ENCODE results near the gene CETN2. TPM values are rescaled to one million over a fixed set of nuclear protein-coding genes. Genes with fewer than 3 reads are reported as not detected.

Gene CETN2
- total RNA-seq (10 to 100 TPM; 22.9 to 33.5 (median 25.0) TPM), polyA plus RNA-seq (10 to 100 TPM; 25.5 to 35.7 TPM)
- long read RNA-seq, donor 1, transcript CETN2-201 (5 exons, 1,454 nt) = major isoform, 9 of 12 reads
- long read RNA-seq, donor 1, partial matches to known transcripts = 2 of 12 reads
- long read RNA-seq, donor 1, other reads (novel, unspliced or antisense) = 1 of 12 reads
- long read RNA-seq, donor 2, transcript CETN2-201 (5 exons, 1,454 nt) = major isoform, 5 of 10 reads
- long read RNA-seq, donor 2, partial matches to known transcripts = 5 of 10 reads
- long read RNA-seq, donor 2, other reads (novel, unspliced or antisense) = 0 of 10 reads
- long read RNA-seq, donor 3, partial matches to known transcripts = 1 of 6 reads
- long read RNA-seq, donor 3, other reads (novel, unspliced or antisense) = 1 of 6 reads

DNA sequence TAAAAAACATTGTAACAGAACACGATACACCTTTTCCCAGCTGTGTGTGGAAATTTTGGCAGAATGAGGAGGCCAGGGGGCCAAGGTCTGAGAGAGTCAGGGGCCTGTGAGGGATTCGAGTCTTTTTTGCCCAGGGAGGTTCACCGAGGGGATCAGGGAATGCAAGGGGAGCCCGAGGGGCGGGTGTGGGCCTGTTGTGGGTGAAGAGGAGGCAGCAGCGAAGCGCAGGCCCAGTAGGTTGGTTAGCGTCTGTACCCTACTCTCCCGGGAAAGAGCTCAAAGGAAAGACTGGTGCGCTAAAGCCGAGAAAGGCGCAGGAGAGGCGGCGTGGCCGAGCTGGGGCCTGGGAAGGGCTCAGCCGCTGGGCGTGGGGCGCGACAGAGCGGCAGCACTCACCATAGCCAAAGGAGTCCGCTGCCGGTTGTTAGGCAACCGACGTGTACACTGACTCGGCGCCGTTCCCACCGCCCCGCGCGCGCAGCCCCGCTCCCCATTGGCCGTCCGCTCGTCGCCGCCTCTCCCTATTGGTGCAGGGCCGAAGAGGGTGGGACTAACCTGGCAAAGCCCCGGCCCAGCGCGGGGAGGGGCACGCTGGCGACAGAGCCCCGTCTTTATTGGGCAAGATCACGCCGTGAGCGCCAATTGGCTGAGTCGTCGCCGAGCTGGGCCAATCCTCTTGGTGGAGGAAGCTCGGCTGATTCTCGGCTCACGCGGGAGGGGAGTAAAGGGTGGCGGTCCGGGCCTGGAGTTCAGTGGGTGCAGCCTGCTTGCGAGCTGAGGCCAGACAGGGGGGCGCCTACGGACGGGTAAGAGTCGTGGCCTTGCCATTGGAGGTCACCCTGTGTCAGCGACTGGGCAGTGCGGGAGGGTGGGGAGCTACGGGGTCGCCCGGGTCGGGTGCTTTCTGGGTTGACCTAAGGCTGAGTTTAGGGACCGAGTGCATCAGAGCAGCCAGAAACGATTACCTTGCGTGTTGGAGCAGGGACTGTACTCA, at the start of gene CETN2, which contains the start of gene NSDHL:
Gene CETN2 (minus strand): TSS at position 446 of the 994 bp plus-strand sequence. CDS start 47 bp downstream, at position 399.
Gene NSDHL (plus strand): TSS at position 752 of the 994 bp plus-strand sequence. CDS start 15,262 bp downstream, outside the sequence.
- peak within 1 kb of the TSS; percentile 57 to 80 (median 68) for H3K4me3 ChIP-seq
- TF ChIP-seq, protein P1, sequence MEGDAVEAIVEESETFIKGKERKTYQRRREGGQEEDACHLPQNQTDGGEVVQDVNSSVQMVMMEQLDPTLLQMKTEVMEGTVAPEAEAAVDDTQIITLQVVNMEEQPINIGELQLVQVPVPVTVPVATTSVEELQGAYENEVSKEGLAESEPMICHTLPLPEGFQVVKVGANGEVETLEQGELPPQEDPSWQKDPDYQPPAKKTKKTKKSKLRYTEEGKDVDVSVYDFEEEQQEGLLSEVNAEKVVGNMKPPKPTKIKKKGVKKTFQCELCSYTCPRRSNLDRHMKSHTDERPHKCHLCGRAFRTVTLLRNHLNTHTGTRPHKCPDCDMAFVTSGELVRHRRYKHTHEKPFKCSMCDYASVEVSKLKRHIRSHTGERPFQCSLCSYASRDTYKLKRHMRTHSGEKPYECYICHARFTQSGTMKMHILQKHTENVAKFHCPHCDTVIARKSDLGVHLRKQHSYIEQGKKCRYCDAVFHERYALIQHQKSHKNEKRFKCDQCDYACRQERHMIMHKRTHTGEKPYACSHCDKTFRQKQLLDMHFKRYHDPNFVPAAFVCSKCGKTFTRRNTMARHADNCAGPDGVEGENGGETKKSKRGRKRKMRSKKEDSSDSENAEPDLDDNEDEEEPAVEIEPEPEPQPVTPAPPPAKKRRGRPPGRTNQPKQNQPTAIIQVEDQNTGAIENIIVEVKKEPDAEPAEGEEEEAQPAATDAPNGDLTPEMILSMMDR (IDR thresholded peaks at IDR 0.05) = no peak
- ATAC-seq = peak; percentile 97 to 100 (median 98)
- H3K27me3 ChIP-seq = peaks cover 0 to 5% (median 0%) of the 10 kb centered on the region in 7 donors
- peaks cover 0 to 26% (median 0%) of the 10 kb centered on the region in 9 donors for H3K36me3 ChIP-seq
- WGBS, 2 donors = 1 to 2% methylated on average over 46 to 71 of the region's 71 CpGs
- H3K27ac ChIP-seq = peak within 1 kb of the TSS in 9 of 10 donors; percentile 63 to 82 (median 76)
- H3K4me1 ChIP-seq = peaks cover 0 to 29% (median 9%) of the 10 kb centered on the region in 9 donors
- intact Hi-C loops (cut with DNase I) = no loop called here
- peak; percentile 95 to 96 for DNase-seq
- H3K9me3 ChIP-seq = no peaks in the 10 kb centered on the region

DNA sequence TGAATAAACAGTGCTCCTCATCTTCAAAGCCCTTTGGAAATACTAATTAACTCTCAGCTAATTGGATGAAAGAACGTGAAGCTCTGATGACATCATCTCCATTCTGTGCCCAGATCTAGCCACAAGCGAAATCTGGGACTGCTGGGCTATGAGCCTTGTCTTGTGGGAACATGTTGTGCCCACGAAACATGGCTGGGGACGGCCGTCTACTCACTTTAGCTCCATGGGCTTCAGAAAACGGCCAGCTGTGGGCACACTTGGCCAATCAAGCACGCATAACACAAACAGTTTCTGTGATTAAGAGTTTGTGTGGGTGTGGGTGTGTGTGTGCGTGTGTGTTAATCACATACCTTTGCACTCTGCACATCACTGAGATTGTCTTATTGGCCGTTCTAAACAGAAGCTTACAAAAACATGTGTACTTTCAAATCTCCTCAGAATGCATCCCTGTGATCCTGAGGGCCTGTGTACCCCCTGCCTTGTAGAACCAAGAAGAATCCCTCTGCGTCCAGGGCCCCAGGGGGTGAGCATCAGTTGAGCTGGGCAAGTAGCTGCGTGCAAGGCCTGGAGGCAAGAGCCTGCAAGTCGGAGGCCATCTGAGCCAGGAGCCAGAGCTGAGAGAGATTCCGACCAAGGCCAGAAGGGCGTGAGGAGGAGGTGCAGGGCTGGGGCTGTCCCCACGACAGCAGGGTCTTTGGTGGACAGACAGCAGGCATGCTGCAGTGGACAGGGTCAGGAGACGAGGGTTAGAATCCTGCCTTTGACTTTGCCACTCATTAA, 48.6 kb upstream of the CETN2 start:
- no peak for DNase-seq
- Histone ChIP-seq H3K4me3 (no peak overlapping the region), H3K9me3 (no peaks in the 10 kb centered on the region), H3K4me1 (no peaks in the 10 kb centered on the region), H3K27me3 (peaks cover 0 to 27% (median 0%) of the 10 kb centered on the region in 7 donors), H3K27ac (no peak overlapping the region), H3K36me3 (no peaks in the 10 kb centered on the region)
- intact Hi-C loops (cut with DNase I) = no loop called here
- ATAC-seq = no peak
- TF ChIP-seq, protein P1 (IDR thresholded peaks at IDR 0.05) = no peak
- 78 to 84% methylated on average over 15 to 16 of the region's 16 CpGs for WGBS, 2 donors

- TF ChIP-seq, protein P1 (IDR thresholded peaks at IDR 0.05) = no peak
- Histone ChIP-seq H3K27me3 (peaks cover 0 to 14% (median 0%) of the 10 kb centered on the region in 7 donors), H3K4me3 (no peak overlapping the region), H3K27ac (no peak overlapping the region), H3K4me1 (no peaks in the 10 kb centered on the region), H3K9me3 (no peaks in the 10 kb centered on the region), H3K36me3 (no peaks in the 10 kb centered on the region)
- DNase-seq (no peak), ATAC-seq (no peak)
- intact Hi-C loops (cut with DNase I) = no loop called here
- WGBS, 2 donors = 82 to 92% methylated on average over 10 of the region's 10 CpGs
Observed at GRCh38 chrX:152876931-152877840, 46.6 kb upstream of the CETN2 start.
